Activated naive CD8-positive, alpha-beta T cell treated with anti-CD3 and anti-CD28 coated beads for 36 hours (primary cell): Measurements from ENCODE around the gene MAST2. TPM values are rescaled to one million over a fixed set of nuclear protein-coding genes. Genes with fewer than 3 reads are reported as not detected.
"Not testable (repeated sequence)": the region's sequence is repeated elsewhere in the genome, so short reads cannot be mapped to it uniquely, and the experiment has no call there.

Experiments
- DNase-seq: peaks from one replicate; pipeline ENCODE4 v3.0.0; 2021
- H3K27ac Mint-ChIP-seq: one replicate; pipeline ENCODE4 v1.8.0; 2022; ENCODE audit warnings: mild to moderate bottlenecking, moderate library complexity, mixed read lengths
- H3K27me3 Mint-ChIP-seq: one replicate; pipeline ENCODE4 v1.8.0; 2022; ENCODE audit warnings: mild to moderate bottlenecking, mixed read lengths
- H3K36me3 Mint-ChIP-seq: one replicate; pipeline ENCODE4 v1.8.0; 2021; ENCODE audit warnings: mild to moderate bottlenecking, mixed read lengths
- H3K4me1 Mint-ChIP-seq: one replicate; pipeline ENCODE4 v1.8.0; 2021; ENCODE audit warnings: mixed read lengths
- H3K4me3 Mint-ChIP-seq: one replicate; pipeline ENCODE4 v1.8.0; 2022; ENCODE audit warnings: mild to moderate bottlenecking, moderate library complexity, mixed read lengths
- H3K9me3 Mint-ChIP-seq: one replicate; pipeline ENCODE4 v1.8.0; 2022; ENCODE audit warnings: mixed read lengths
- total RNA-seq, 2 experiments: library from RNA; stranded (reverse); gene quantifications; one replicate each; pipeline ENCODE4 v1.2.3, GENCODE V29; 2021

MAST2 gene
- total RNA-seq, 2 experiments from 2014 or later, result 19.0 to 22.5 TPM

GRCh38 chr1:46034601-46035516, 231.4 kb downstream of the MAST2 start:
- Mint-ChIP-seq H3K9me3 (no peaks in the 10 kb centered on the region), H3K27ac (no peak overlapping the region)

GRCh38 chr1:46036894-46037839, 233.8 kb downstream of the MAST2 start:
- DNase-seq, result peak; percentile 75
- Mint-ChIP-seq H3K4me1 (no peaks in the 10 kb centered on the region), H3K27me3 (no peaks in the 10 kb centered on the region), H3K36me3 (peaks cover 2% of the 10 kb centered on the region), H3K9me3 (no peaks in the 10 kb centered on the region), H3K27ac (no peak overlapping the region), H3K4me3 (no peak overlapping the region)

More at GRCh38 chr1:46034601-46035516, 231.4 kb downstream of the MAST2 start:
- Mint-ChIP-seq H3K4me3 (no peak overlapping the region), H3K36me3 (peaks cover 2% of the 10 kb centered on the region), H3K27me3 (no peaks in the 10 kb centered on the region), H3K4me1 (no peaks in the 10 kb centered on the region)
- no peak for DNase-seq

- no peak overlapping the region for H3K4me3 Mint-ChIP-seq
- no peak overlapping the region for H3K27ac Mint-ChIP-seq
- H3K27me3 Mint-ChIP-seq, result peaks cover 5% of the 10 kb centered on the region
- peaks cover 5% of the 10 kb centered on the region for H3K4me1 Mint-ChIP-seq
- H3K36me3 Mint-ChIP-seq, result no peaks in the 10 kb centered on the region
- no peaks in the 10 kb centered on the region for H3K9me3 Mint-ChIP-seq
- no peak for DNase-seq
These were observed 236.2 kb downstream of the MAST2 start for GRCh38 chr1:46039571-46040052.

DNA sequence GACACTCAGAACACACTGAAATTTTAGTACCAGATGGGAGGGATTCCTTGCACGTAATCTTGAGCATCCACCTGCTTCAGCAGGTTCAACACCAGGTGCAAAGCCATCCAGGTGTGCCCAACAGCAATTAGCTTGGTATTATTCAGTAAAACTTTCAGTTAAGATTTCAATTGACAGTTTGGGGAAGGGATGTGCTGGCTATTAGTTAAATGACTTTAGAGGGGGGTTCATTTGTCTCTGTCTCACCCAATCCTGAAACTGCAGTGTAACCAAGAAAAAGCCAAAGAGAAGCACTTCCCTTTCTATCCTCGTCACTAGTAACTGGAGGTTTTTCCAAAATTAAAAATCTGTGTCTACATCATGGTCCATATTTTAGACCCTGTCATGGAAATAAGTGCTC, 238.1 kb downstream of the MAST2 start:
- no peak for DNase-seq
- H3K9me3 Mint-ChIP-seq, result no peaks in the 10 kb centered on the region
- peaks cover 5% of the 10 kb centered on the region for H3K27me3 Mint-ChIP-seq
- no peaks in the 10 kb centered on the region for H3K36me3 Mint-ChIP-seq
- peaks cover 5% of the 10 kb centered on the region for H3K4me1 Mint-ChIP-seq
- H3K4me3 Mint-ChIP-seq, result no peak overlapping the region
- H3K27ac Mint-ChIP-seq, result no peak overlapping the region

GRCh38 chr1:46041974-46042373, 238.6 kb downstream of the MAST2 start:
- no peaks in the 10 kb centered on the region for H3K9me3 Mint-ChIP-seq
- H3K36me3 Mint-ChIP-seq, result no peaks in the 10 kb centered on the region
- peaks cover 5% of the 10 kb centered on the region for H3K4me1 Mint-ChIP-seq
- H3K4me3 Mint-ChIP-seq, result no peak overlapping the region
- H3K27ac Mint-ChIP-seq, result no peak overlapping the region
- peaks cover 5% of the 10 kb centered on the region for H3K27me3 Mint-ChIP-seq
- no peak for DNase-seq

DNA sequence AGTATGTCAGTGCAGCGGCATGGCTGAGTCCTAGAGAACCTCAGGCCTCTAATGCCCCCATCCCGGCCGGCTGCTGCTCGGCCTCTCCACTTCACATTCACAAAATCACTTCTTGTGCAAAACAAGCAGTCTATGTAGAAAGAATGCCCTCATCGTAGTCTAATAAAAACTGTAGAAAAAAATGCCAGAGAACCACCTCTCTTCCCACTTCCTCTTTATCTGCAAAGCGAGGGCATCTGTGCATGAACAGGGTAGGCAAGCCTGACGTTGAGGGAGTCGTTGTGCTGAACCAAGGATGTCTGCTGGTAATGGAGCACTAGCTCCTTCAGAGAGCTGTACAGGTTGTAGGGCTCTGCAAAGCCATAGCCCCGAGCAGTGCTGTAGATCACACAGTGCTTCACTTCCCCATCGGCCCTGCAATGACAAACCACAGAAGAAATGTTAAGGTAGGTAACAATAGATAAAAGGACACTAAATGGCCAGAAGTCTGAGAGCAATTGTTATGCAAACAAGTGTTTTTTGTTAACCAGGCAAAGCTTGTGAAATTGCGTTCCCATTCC, 240.1 kb downstream of the MAST2 start:
- Mint-ChIP-seq H3K9me3 (no peaks in the 10 kb centered on the region), H3K36me3 (no peaks in the 10 kb centered on the region), H3K27me3 (peaks cover 5% of the 10 kb centered on the region), H3K4me3 (no peak overlapping the region), H3K27ac (no peak overlapping the region), H3K4me1 (peaks cover 5% of the 10 kb centered on the region)
- no peak for DNase-seq

GRCh38 chr1:46044116-46044515, 240.7 kb downstream of the MAST2 start:
- no peaks in the 10 kb centered on the region for H3K9me3 Mint-ChIP-seq
- no peak overlapping the region for H3K27ac Mint-ChIP-seq
- peaks cover 5% of the 10 kb centered on the region for H3K27me3 Mint-ChIP-seq

GRCh38 chr1:46053734-46054133, 250.3 kb downstream of the MAST2 start:
- Mint-ChIP-seq H3K4me3 (no peak overlapping the region), H3K9me3 (peaks cover 2% of the 10 kb centered on the region), H3K27me3 (no peaks in the 10 kb centered on the region), H3K4me1 (no peaks in the 10 kb centered on the region), H3K36me3 (peaks cover 6% of the 10 kb centered on the region), H3K27ac (no peak overlapping the region)
- DNase-seq, result no peak

More at GRCh38 chr1:46044116-46044515, 240.7 kb downstream of the MAST2 start:
- Mint-ChIP-seq H3K4me1 (peaks cover 5% of the 10 kb centered on the region), H3K4me3 (no peak overlapping the region), H3K36me3 (no peaks in the 10 kb centered on the region)
- no peak for DNase-seq

DNA sequence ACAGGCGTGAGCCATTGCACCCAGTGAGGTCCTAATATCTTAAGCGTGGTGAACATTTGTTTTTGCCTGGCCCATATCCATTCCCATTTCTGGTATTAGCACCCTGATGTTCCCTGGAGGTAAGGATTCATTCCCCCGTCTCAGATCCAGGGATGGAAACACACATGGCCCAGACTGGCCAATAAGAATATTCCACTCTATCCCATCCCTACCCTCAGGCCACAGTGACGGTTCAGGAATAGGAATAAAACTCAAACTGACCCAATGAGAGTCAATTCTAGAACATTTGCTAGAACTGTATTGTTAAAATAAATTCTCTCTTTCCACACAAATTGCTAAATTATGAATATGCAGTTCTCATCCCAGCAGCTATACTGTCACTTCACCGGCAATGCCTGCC, 252.9 kb downstream of the MAST2 start:
- no peaks in the 10 kb centered on the region for H3K4me1 Mint-ChIP-seq
- no peak for DNase-seq

DNA sequence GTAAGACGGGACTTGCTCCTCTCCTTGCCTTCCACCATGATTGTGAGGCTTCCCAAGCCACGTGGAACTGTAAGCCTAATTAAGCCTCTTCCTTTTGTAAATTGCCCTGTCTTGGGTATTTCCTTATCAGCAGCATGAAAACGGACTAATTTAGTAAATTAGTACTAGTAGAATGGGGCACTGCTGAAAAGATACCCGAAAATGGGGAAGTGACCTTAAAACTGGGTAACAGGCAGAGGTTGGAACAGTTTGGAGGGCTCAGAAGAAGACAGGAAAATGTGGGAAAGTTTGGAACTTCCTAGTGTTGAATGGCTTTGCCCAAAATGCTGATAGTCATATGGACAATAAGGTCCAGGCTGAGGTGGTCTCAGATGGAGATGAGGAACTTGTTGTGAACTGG, 253.8 kb downstream of the MAST2 start:
- not testable (repeated sequence) for H3K27ac Mint-ChIP-seq, H3K9me3 Mint-ChIP-seq, DNase-seq, H3K4me3 Mint-ChIP-seq, H3K36me3 Mint-ChIP-seq, H3K27me3 Mint-ChIP-seq, H3K4me1 Mint-ChIP-seq

More for the DNA sequence above, 252.9 kb downstream of the MAST2 start:
- peaks cover 2% of the 10 kb centered on the region for H3K9me3 Mint-ChIP-seq
- H3K27me3 Mint-ChIP-seq, result no peaks in the 10 kb centered on the region
- H3K36me3 Mint-ChIP-seq, result peaks cover 6% of the 10 kb centered on the region
- no peak overlapping the region for H3K27ac Mint-ChIP-seq
- H3K4me3 Mint-ChIP-seq, result no peak overlapping the region

DNA sequence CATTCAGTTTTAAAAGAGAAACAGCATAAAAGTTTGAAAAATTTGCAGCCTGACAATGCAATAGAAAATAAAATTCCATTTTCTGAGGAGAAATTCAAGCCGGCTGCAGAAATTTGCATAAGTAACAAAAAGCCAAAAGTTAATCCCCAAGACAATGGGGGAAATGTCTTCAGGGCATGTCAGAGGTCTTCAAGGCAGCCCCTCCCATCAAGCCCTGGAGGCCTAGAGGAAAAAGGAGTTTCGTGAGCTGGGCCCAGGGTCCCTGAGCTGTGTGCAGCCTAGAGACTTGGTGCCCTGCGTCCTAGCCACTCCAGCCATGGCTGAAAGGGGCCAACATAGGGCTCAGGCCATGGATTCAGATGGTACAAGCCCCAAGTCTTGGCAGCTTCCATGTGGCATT, 254.4 kb downstream of the MAST2 start:
- no peak for DNase-seq
- Mint-ChIP-seq H3K9me3 (peaks cover 2% of the 10 kb centered on the region), H3K4me3 (no peak overlapping the region), H3K36me3 (peaks cover 9% of the 10 kb centered on the region), H3K27me3 (no peaks in the 10 kb centered on the region), H3K27ac (no peak overlapping the region), H3K4me1 (peaks cover 3% of the 10 kb centered on the region)

- Mint-ChIP-seq H3K27ac (no peak overlapping the region), H3K4me3 (no peak overlapping the region), H3K4me1 (peaks cover 7% of the 10 kb centered on the region), H3K27me3 (no peaks in the 10 kb centered on the region), H3K36me3 (peaks cover 9% of the 10 kb centered on the region), H3K9me3 (peaks cover 2% of the 10 kb centered on the region)
- no peak for DNase-seq
These were observed 255.5 kb downstream of the MAST2 start for GRCh38 chr1:46058936-46059335.

GRCh38 chr1:46061146-46061545, 257.7 kb downstream of the MAST2 start:
- peaks cover 14% of the 10 kb centered on the region for H3K4me1 Mint-ChIP-seq
- peaks cover 7% of the 10 kb centered on the region for H3K36me3 Mint-ChIP-seq
- no peak for DNase-seq
- H3K27ac Mint-ChIP-seq, result no peak overlapping the region
- H3K4me3 Mint-ChIP-seq, result no peak overlapping the region
- peaks cover 2% of the 10 kb centered on the region for H3K9me3 Mint-ChIP-seq
- H3K27me3 Mint-ChIP-seq, result no peaks in the 10 kb centered on the region

GRCh38 chr1:46062651-46063319, 259.4 kb downstream of the MAST2 start:
- DNase-seq, result peak; percentile 50
- H3K27me3 Mint-ChIP-seq, result no peaks in the 10 kb centered on the region
- H3K9me3 Mint-ChIP-seq, result no peaks in the 10 kb centered on the region
- H3K36me3 Mint-ChIP-seq, result peaks cover 3% of the 10 kb centered on the region
- no peak overlapping the region for H3K27ac Mint-ChIP-seq
- H3K4me3 Mint-ChIP-seq, result no peak overlapping the region
- peaks cover 14% of the 10 kb centered on the region for H3K4me1 Mint-ChIP-seq
